Activated T-cell treated with anti-CD3 and anti-CD28 coated beads, Interleukin-2, amount 50 U/mL, for 72 hours (primary cell): ENCODE measurements around the gene GOLGA2. TPM values are rescaled to one million over a fixed set of nuclear protein-coding genes. Genes with fewer than 3 reads are reported as not detected.

Experiments used
- ATAC-seq, 2 donors: fragments of 150-1000 bp; cut with Tn5 transposase; replicated peaks in 1 of 2; 2 replicates each; pipeline ENCODE4 v1.10.0; 2021; ENCODE audit warnings: moderate library complexity in 2 of 2, mild to moderate bottlenecking in 1 of 2
- DNase-seq, 2 donors: peaks; one replicate each; pipeline ENCODE4 v3.0.0; 2021 to 2022; ENCODE audit warnings: mixed read lengths in 1 of 2
- H3K27ac Mint-ChIP-seq: one replicate; pipeline ENCODE4 v1.8.0; 2022; ENCODE audit warnings: mild to moderate bottlenecking, moderate library complexity, mixed read lengths
- H3K27me3 Mint-ChIP-seq: one replicate; pipeline ENCODE4 v1.8.0; 2022; ENCODE audit warnings: low read depth, mixed read lengths
- H3K36me3 Mint-ChIP-seq, 2 donors: one replicate each; pipeline ENCODE4 v1.8.0; 2022; ENCODE audit warnings: mixed read lengths in 2 of 2, mild to moderate bottlenecking in 1 of 2; ENCODE audit not compliant: insufficient read depth in 2 of 2
- H3K4me1 Mint-ChIP-seq: one replicate; pipeline ENCODE4 v1.8.0; 2022; ENCODE audit warnings: low read depth, mixed read lengths
- H3K4me3 Mint-ChIP-seq, 2 donors: one replicate each; pipeline ENCODE4 v1.8.0; 2022; ENCODE audit warnings: mild to moderate bottlenecking in 2 of 2, mixed read lengths in 2 of 2, moderate library complexity in 2 of 2
- H3K9me3 Mint-ChIP-seq, 2 donors: one replicate each; pipeline ENCODE4 v1.8.0; 2022; ENCODE audit warnings: mixed read lengths in 2 of 2
- total RNA-seq, 2 donors: library from RNA; stranded (reverse); gene quantifications; one replicate each; pipeline ENCODE4 v1.2.3, GENCODE V29; 2022

GOLGA2 gene
- total RNA-seq, 2 donors from 2014 or later, result 44.9 to 54.4 TPM

DNA sequence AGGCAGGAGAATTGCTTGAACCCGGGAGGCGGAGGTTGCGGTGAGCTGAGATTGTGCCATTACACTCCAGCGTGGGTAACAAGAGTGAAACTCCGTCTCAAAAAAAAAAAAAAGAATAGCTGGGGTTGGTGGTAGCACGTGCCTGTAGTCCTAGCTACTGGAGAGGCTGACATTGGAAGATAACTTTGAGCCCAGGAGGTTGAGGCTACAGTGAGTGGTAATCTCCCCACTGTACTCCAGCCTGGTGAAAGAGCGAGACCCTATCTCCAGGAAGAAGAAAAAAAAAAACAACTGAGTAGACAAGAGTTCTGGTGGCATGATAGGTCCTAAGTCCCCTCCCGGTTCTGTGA, 26.3 kb downstream of the GOLGA2 start:
- no peak for DNase-seq
- H3K27ac Mint-ChIP-seq, result no peak overlapping the region
- peak overlapping the region; percentile 79 to 83 for H3K4me3 Mint-ChIP-seq
- peaks cover 20% of the 10 kb centered on the region for H3K27me3 Mint-ChIP-seq
- peaks cover 16% of the 10 kb centered on the region for H3K4me1 Mint-ChIP-seq
- ATAC-seq, result no peak
- no peaks in the 10 kb centered on the region for H3K36me3 Mint-ChIP-seq
- no peaks in the 10 kb centered on the region for H3K9me3 Mint-ChIP-seq

DNA sequence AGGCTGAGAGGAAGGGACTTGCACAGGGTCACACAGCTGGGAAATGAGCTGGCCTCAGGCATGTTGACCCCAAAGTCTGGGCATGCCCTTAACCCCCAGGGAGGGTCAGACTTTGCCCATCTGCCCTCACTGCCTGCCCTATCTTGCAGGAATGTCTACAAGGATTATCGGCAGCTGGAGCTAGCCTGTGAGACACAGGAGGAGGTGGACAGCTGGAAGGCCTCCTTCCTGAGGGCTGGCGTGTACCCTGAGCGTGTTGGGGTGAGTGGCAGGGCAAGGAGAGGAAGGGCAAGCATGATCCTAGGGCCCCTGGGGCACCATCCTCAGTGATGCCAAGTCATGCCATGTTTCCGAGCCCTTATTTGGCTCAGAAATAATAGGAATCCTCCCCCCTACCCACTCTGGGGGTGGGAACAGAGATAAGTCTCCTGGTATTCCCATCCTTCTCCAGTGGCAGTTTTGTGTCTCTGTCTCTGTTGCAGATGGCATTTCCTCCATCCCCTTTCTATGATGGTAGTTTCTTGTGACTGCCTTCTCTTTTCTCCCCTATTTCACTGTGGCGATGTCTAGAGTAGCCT, 28.5 kb downstream of the GOLGA2 start:
- DNase-seq, result no peak
- H3K27ac Mint-ChIP-seq, result no peak overlapping the region

DNA sequence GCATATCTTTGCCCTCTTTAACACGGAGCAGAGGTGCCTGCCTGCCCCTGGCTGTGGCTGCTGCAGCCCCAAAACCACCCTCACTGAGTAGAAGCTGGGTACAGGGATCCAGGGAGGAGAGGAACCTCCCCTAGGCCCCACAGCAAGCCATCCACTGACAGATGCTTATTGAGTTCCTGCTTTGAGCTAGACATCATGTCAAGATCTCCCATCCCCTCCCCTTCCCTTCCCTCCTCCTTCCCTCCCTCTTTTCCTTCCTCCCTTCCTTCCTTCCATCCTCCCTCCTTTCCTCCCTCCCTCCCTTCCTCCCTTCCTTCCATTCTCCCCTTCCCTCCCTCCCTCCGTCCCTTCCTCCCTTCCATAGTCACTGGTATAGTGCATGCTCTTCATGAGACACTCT, 29.3 kb downstream of the GOLGA2 start:
- H3K27ac Mint-ChIP-seq, result no peak overlapping the region
- H3K4me1 Mint-ChIP-seq, result peaks cover 14% of the 10 kb centered on the region
- no peaks in the 10 kb centered on the region for H3K36me3 Mint-ChIP-seq
- no peak for DNase-seq
- no peak overlapping the region for H3K4me3 Mint-ChIP-seq
- peaks cover 23% of the 10 kb centered on the region for H3K27me3 Mint-ChIP-seq
- no peaks in the 10 kb centered on the region for H3K9me3 Mint-ChIP-seq
- ATAC-seq, result no peak

More for the DNA sequence above, 28.5 kb downstream of the GOLGA2 start:
- H3K27me3 Mint-ChIP-seq, result peaks cover 30% of the 10 kb centered on the region
- no peaks in the 10 kb centered on the region for H3K9me3 Mint-ChIP-seq
- no peak overlapping the region for H3K4me3 Mint-ChIP-seq
- H3K36me3 Mint-ChIP-seq, result no peaks in the 10 kb centered on the region
- peaks cover 16% of the 10 kb centered on the region for H3K4me1 Mint-ChIP-seq
- no peak for ATAC-seq

DNA sequence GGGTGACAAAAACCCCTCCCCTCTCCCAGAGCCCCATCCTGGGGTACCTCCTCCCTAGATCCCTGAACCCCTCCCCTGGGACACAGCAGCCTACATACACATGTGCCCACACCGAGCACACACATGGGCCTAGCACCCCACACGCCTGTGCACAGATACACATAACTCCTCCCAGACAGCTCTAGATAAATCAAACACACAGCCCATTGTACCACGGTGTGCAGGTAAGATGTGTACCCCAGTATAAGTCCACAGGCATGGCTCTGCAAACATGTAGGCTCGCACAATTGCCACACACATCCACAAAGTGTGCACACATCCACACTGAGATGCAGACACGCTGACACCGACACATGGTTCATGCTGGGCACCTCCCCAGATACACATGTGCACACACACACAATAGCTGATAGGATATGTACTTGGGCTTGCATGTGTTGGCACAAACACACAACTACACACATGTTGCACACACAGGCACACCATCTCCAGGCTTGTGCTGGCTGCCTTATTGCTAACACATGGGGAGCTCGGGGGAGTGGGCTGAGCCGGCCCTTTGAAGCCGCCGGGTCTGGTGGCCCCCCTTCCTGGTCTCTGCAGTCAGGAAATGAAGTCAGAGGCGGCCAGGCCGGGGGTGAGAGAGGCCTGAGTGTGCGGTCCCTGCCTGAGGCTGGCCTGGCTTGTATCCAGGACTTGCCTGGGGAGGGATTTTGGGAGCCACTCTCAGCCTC, 30.2 kb downstream of the GOLGA2 start:
- Mint-ChIP-seq H3K27ac (no peak overlapping the region), H3K36me3 (no peaks in the 10 kb centered on the region)
- DNase-seq, result no peak

DNA sequence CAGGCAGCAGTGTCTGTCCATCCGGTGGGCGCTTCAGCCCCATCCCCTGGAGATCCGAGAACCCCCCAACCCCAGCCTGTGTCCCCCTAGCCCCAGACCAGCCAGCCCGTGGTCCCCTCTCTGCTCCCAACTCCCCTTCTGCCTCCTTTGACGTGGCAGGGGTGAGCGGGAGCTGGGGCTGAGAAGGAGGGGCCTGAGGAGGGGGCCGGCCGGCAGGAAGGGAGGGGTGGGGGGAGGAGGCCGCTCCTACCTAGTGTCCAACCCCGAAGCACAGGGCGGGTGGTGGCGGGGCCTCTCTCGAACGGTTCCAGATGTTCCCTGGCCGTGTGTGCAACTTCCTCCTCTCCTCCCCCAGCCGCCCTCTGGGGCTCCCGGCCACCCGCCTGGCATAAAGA, 31.0 kb downstream of the GOLGA2 start:
- DNase-seq (no peak), ATAC-seq (no peak)
- H3K27me3 Mint-ChIP-seq, result peaks cover 18% of the 10 kb centered on the region
- peaks cover 6% of the 10 kb centered on the region for H3K4me1 Mint-ChIP-seq
- H3K27ac Mint-ChIP-seq, result no peak overlapping the region
- H3K36me3 Mint-ChIP-seq, result no peaks in the 10 kb centered on the region
- no peak overlapping the region for H3K4me3 Mint-ChIP-seq
- no peaks in the 10 kb centered on the region for H3K9me3 Mint-ChIP-seq

More for the DNA sequence above, 30.2 kb downstream of the GOLGA2 start:
- Mint-ChIP-seq H3K9me3 (no peaks in the 10 kb centered on the region), H3K4me1 (peaks cover 8% of the 10 kb centered on the region), H3K4me3 (no peak overlapping the region), H3K27me3 (peaks cover 18% of the 10 kb centered on the region)
- no peak for ATAC-seq

DNA sequence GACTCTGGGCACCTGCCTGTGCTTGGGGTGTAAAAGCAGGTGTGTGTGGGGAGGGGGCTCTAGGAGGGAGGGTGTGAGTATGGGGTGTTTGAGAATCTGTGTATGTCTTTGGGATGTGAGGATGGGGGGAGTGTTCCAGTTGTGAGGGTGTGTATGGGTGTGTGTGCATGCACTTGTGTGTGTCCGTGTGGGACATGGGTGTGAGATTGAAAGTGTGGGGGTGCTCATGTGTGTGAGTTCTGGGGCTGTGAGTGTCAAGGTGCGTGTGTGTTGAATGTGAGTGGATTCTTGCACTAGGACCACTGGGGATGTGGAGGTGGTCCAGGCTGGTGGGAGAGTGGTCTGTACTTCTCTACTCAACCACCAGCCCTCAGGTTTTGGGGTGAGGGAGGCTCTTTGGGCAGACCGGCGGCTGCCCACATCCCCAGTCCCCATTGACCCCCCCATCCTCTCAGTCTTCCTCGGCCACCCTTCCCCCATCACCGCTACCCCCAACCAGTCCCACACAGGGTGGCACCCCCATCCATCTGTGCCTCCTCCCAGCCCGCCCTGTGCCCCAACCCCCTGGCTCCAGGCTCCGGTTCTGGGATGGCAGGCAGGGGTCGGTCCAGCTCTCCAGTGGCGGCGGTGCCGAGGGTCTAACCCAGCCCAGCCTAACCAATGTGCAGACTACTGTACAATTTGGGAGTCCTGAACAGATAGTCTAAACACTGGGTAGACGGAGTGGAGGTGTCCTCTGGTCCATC, 31.5 kb downstream of the GOLGA2 start:
- no peak overlapping the region for H3K4me3 Mint-ChIP-seq
- H3K27me3 Mint-ChIP-seq, result peaks cover 18% of the 10 kb centered on the region
- H3K9me3 Mint-ChIP-seq, result no peaks in the 10 kb centered on the region
- DNase-seq (no peak), ATAC-seq (no peak)
- no peak overlapping the region for H3K27ac Mint-ChIP-seq
- no peaks in the 10 kb centered on the region for H3K4me1 Mint-ChIP-seq
- H3K36me3 Mint-ChIP-seq, result no peaks in the 10 kb centered on the region

DNA sequence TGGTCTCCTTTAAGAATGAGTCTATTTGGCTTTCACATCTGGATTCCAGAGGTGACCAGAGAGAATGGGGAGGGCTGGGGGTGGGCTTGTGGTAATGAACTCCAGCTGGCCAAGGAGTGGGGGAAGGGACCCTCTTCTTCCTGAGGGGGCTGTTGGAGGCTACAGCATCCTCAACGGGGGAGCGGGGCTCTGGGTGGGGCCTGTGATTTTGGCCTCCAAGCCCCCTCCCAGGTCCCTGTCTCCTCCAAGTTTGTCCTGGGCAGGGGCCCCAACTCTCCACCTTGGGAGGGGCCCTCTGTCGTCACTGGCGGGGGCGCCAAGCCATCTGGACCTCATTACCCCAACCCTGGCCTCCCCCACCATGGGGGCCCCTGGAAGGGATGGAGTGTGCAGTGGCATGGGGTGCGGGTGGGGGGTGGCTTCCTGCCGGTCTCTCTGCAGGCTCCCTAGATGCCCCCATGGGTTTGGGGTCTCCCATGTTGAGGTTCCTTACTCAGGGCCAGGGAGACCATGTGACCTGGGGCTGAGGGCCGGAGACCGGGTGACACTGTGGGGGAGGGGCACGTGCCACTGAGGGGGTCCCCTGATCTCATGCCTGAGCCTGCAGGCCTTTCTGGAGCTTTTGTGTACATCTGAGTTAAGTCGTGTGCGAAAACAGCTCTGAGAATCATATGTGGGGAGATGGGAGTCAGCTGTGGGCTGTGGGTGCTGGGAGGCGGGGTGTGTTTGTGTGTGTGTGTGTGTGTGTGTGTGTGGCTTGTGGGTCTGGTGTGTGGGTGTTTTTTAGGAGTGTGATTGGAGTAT, 32.4 kb downstream of the GOLGA2 start:
- Mint-ChIP-seq H3K4me3 (no peak overlapping the region), H3K36me3 (no peaks in the 10 kb centered on the region), H3K27ac (no peak overlapping the region), H3K27me3 (peaks cover 18% of the 10 kb centered on the region), H3K4me1 (no peaks in the 10 kb centered on the region), H3K9me3 (no peaks in the 10 kb centered on the region)
- DNase-seq (no peak), ATAC-seq (no peak)

DNA sequence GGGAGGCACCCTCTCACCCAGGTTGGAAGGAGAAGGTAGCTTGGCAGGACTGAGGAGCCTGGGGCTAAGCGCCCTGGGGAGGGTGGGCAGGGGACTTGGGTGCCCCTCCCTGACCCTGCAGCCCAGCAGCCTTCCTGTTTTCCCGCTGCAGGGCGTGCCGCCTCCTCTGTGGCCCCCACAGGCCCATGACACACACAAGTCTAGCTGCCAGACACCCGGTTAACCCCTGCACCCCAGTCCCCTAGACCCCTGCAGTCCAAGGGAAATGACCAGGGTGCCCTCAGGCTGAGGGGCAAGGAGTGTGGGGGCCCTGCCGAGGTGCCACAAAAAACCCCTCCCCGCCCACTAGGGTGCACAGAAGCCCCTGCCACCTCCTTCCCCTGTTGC, 33.0 kb downstream of the GOLGA2 start:
- ATAC-seq (no peak), DNase-seq (no peak)
- H3K4me3 Mint-ChIP-seq, result no peak overlapping the region
- H3K27ac Mint-ChIP-seq, result no peak overlapping the region
- H3K27me3 Mint-ChIP-seq, result peaks cover 18% of the 10 kb centered on the region
- H3K4me1 Mint-ChIP-seq, result no peaks in the 10 kb centered on the region
- no peaks in the 10 kb centered on the region for H3K36me3 Mint-ChIP-seq
- no peaks in the 10 kb centered on the region for H3K9me3 Mint-ChIP-seq

DNA sequence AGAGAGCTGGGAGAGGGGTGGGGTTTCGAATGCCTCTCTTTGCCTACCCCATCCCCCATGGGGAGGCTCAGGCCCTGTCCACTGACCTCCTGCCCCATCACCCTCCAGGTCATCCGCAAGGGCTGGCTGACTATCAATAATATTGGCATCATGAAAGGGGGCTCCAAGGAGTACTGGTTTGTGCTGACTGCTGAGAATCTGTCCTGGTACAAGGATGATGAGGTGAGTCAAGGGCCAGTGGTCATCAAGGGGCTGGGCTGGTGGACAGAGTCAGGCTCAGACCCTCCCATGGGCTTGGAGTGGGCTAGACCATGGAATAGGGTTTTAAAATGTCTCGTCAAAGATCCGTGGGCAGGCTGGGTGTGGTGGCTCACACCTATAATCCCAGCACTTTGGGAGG, 33.7 kb downstream of the GOLGA2 start:
- H3K4me3 Mint-ChIP-seq, result no peak overlapping the region
- H3K27ac Mint-ChIP-seq, result no peak overlapping the region

DNA sequence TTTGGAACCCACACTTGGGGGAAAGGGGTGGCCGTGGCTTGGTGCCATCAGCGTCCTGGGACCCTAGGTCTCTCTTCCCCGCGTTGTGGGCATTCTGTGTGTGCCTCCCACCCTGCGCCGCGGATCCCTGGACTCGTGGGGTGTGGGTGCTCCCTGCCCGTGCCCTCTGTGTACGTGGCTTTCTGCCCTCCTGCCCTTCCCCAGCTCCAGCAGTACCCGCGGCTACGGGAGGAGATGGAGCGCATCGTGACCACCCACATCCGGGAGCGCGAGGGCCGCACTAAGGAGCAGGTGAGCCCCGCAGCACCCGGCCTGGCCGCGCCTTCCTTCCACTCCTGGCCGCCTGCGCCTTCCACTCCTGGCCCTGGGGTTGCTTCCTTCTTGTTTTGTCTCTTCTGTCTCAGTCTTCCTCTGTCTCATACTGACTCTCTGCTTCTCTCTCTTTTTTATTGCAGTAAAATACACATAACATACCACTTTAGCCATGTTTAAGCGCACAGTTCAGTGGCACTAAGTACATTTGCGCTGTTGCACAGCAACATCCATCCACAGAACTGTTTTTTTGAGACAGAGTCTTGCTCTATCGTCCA, 41.9 kb downstream of the GOLGA2 start:
- Mint-ChIP-seq H3K27me3 (no peaks in the 10 kb centered on the region), H3K4me3 (no peak overlapping the region), H3K36me3 (no peaks in the 10 kb centered on the region), H3K4me1 (no peaks in the 10 kb centered on the region), H3K27ac (no peak overlapping the region), H3K9me3 (no peaks in the 10 kb centered on the region)
- ATAC-seq (no peak), DNase-seq (no peak)

More for the DNA sequence above, 33.7 kb downstream of the GOLGA2 start:
- Mint-ChIP-seq H3K9me3 (no peaks in the 10 kb centered on the region), H3K27me3 (peaks cover 18% of the 10 kb centered on the region), H3K36me3 (no peaks in the 10 kb centered on the region), H3K4me1 (no peaks in the 10 kb centered on the region)
- ATAC-seq, result no peak
- DNase-seq, result no peak

DNA sequence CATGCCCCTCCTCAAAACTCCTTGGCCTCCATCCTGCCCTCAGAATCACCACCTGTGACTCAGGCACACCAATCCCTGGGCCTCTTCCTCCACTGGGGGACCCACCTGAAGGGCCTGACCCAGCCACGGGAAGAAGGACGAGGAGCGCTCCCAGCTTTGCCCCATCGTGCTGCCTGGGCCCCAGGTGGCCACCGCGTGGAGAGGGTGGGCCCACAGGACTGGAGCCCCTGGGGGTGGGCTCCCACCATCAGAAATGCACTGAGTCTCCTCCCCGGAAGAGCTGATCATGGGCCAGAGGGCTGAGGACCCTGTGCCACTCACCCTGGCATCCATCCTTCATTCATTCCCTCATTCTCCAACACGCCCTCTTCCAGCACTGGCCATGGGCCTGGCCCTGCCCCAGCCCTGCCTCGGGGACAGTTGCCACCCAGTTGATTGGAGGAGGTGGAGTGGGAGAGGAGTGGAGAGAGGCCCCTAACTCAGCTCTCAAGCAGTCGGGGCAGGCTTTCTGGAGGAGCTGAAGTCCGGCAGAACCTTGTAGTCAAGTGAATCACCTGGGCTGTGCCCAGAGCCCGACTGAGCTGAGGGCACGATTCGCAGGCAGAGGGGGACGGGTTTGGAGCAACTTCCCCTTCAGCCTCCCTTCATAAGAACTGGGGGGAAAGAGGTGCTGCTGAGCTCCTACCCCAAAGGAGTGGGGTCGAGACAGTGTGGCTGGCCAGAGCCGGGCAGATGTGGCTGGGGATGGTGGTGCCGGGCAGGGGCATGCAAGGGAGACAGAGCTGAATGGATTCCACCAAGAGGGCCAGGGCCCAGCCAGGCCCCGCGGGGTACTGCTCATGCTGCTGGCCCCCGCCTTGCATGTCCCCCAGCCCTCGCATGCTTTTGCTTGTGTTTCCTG, 43.0 kb downstream of the GOLGA2 start:
- no peak overlapping the region for H3K27ac Mint-ChIP-seq
- DNase-seq, result no peak
- no peak for ATAC-seq
- H3K4me1 Mint-ChIP-seq, result no peaks in the 10 kb centered on the region
- no peaks in the 10 kb centered on the region for H3K27me3 Mint-ChIP-seq
- H3K9me3 Mint-ChIP-seq, result no peaks in the 10 kb centered on the region
- H3K36me3 Mint-ChIP-seq, result no peaks in the 10 kb centered on the region
- H3K4me3 Mint-ChIP-seq, result no peak overlapping the region
